Activated CD8-positive, alpha-beta memory T cell treated with anti-CD3 and anti-CD28 coated beads, Interleukin-2, amount 50 U/mL, for 1 hour (primary cell): Measurements from ENCODE around the gene NHLRC4.

Source experiments
- DNase-seq: peaks from one replicate; pipeline ENCODE4 v3.0.0-alpha.2; 2020; ENCODE audit errors: extremely low read depth

NHLRC4 gene

GRCh38 chr16:565419-566330 lies 1.1 kb upstream of the NHLRC4 start:
- DNase-seq, result no peak

- DNase-seq, result no peak
Observed at GRCh38 chr16:567373-568256, 810 bp downstream of the NHLRC4 start.

- DNase-seq, result no peak
Observed at GRCh38 chr16:568401-569258, 1.8 kb downstream of the NHLRC4 start.

GRCh38 chr16:569445-570254 lies 2.8 kb downstream of the NHLRC4 start, which contains the start of gene PIGQ:
Gene PIGQ (plus strand): TSS chr16:569968. CDS start chr16:574075, 4,107 bp downstream.
- DNase-seq, result no peak

- DNase-seq, result no peak
Observed at GRCh38 chr16:572865-573650, 6.3 kb downstream of the NHLRC4 start.

- no peak for DNase-seq
Observed at GRCh38 chr16:574021-574760, 7.4 kb downstream of the NHLRC4 start.

GRCh38 chr16:575354-576196 lies 8.8 kb downstream of the NHLRC4 start:
- no peak for DNase-seq

- DNase-seq, result no peak
Observed at GRCh38 chr16:576197-576822, 9.5 kb downstream of the NHLRC4 start.

GRCh38 chr16:576823-577201 lies 10.0 kb downstream of the NHLRC4 start:
- no peak for DNase-seq

GRCh38 chr16:577796-578195 lies 11.0 kb downstream of the NHLRC4 start:
- DNase-seq, result no peak

GRCh38 chr16:578232-578869 lies 11.5 kb downstream of the NHLRC4 start:
- DNase-seq, result no peak

- no peak for DNase-seq
Observed at GRCh38 chr16:578870-579405, 12.1 kb downstream of the NHLRC4 start.

- DNase-seq, result no peak
Observed at GRCh38 chr16:580141-580945, 13.5 kb downstream of the NHLRC4 start.

- no peak for DNase-seq
Observed at GRCh38 chr16:580946-581498, 14.2 kb downstream of the NHLRC4 start.

- DNase-seq, result no peak
Observed at GRCh38 chr16:582218-582613, 15.4 kb downstream of the NHLRC4 start.
